SK-MEL-5 (cell line): Measurements from ENCODE around the gene PRKCA. TPM values are rescaled to one million over a fixed set of nuclear protein-coding genes. Genes with fewer than 3 reads are reported as not detected.

Experiments used
- DNase-seq: peaks from one replicate; pipeline ENCODE4 v3.0.0-alpha.2; 2016; ENCODE audit warnings: low read depth, low spot score
- in situ Hi-C: cut with HindIII; loops from 2 replicates; pipeline ENCODE4 v1.10.0; 2016; ENCODE audit warnings: low sequenced_read_pairs, high pct_unique_total_duplicates, low pct_unique_long_range_greater_than_20kb
- total RNA-seq: library from RNA; depleted of rRNA; stranded (reverse); fragments of >200 nt; shearing (Covaris generic); gene quantifications from 2 replicates; pipeline ENCODE4 v1.2.3, GENCODE V29; 2014

Gene PRKCA
- total RNA-seq, 1 experiment from 2014 or later, result 7.3 TPM

- DNase-seq, result no peak
- in situ Hi-C loops, result no loop called here
Measured at GRCh38 chr17:66432411-66432957, 130.1 kb downstream of the PRKCA start.

- no peak for DNase-seq
- in situ Hi-C loops, result no loop called here
Measured at GRCh38 chr17:66432996-66433551, 130.7 kb downstream of the PRKCA start.

GRCh38 chr17:66435182-66435581 is 132.8 kb downstream of the PRKCA start:
- DNase-seq, result no peak
- in situ Hi-C loops, result no loop called here

GRCh38 chr17:66436631-66437030 is 134.2 kb downstream of the PRKCA start:
- in situ Hi-C loops, result no loop called here

GRCh38 chr17:66437476-66438026 is 135.1 kb downstream of the PRKCA start:
- DNase-seq, result no peak
- in situ Hi-C loops, result no loop called here

More at GRCh38 chr17:66436631-66437030, 134.2 kb downstream of the PRKCA start:
- DNase-seq, result no peak

GRCh38 chr17:66438101-66438500 is 135.7 kb downstream of the PRKCA start:
- in situ Hi-C loops, result no loop called here
- no peak for DNase-seq

GRCh38 chr17:66441101-66441661 is 138.8 kb downstream of the PRKCA start:
- in situ Hi-C loops, result no loop called here
- no peak for DNase-seq

GRCh38 chr17:66443166-66443565 is 140.8 kb downstream of the PRKCA start:
- in situ Hi-C loops, result no loop called here
- DNase-seq, result no peak

- no peak for DNase-seq
- in situ Hi-C loops, result no loop called here
Measured at GRCh38 chr17:66443606-66444005, 141.2 kb downstream of the PRKCA start.

GRCh38 chr17:66444031-66444430 is 141.6 kb downstream of the PRKCA start:
- in situ Hi-C loops, result no loop called here
- DNase-seq, result no peak

GRCh38 chr17:66445229-66445628 is 142.8 kb downstream of the PRKCA start:
- DNase-seq, result no peak
- in situ Hi-C loops, result no loop called here

GRCh38 chr17:66446419-66446818 is 144.0 kb downstream of the PRKCA start:
- DNase-seq, result no peak

GRCh38 chr17:66447159-66447558 is 144.7 kb downstream of the PRKCA start:
- in situ Hi-C loops, result no loop called here
- DNase-seq, result no peak

More at GRCh38 chr17:66446419-66446818, 144.0 kb downstream of the PRKCA start:
- in situ Hi-C loops, result no loop called here

- in situ Hi-C loops, result no loop called here
- DNase-seq, result no peak
Measured at GRCh38 chr17:66448026-66448639, 145.7 kb downstream of the PRKCA start.

GRCh38 chr17:66449418-66449977 is 147.1 kb downstream of the PRKCA start:
- in situ Hi-C loops, result no loop called here
- DNase-seq, result no peak

- no peak for DNase-seq
- in situ Hi-C loops, result no loop called here
Measured at GRCh38 chr17:66450008-66450851, 147.8 kb downstream of the PRKCA start.

- DNase-seq, result no peak
- in situ Hi-C loops, result no loop called here
Measured at GRCh38 chr17:66450852-66451158, 148.4 kb downstream of the PRKCA start.
